DND-41 (cell line): ENCODE data around the gene ACOXL.

Experiments used
- EZH2 ChIP-seq: IDR thresholded peaks from 3 replicates; pipeline ENCODE4 v1.6.1; 2012; ENCODE audit warnings: borderline replicate concordance, low read depth, mild to moderate bottlenecking, moderate library complexity, low read length, inconsistent platforms; ENCODE audit not compliant: severe bottlenecking
- TF ChIP-seq, protein P1 (sequence below): IDR thresholded peaks from 2 replicates; pipeline ENCODE4 v1.5.1; 2012; ENCODE audit warnings: borderline replicate concordance, low read length, moderate library complexity, mild to moderate bottlenecking; ENCODE audit not compliant: poor library complexity, severe bottlenecking; ENCODE audit errors: extremely low read depth

- TF ChIP-seq, protein P1, sequence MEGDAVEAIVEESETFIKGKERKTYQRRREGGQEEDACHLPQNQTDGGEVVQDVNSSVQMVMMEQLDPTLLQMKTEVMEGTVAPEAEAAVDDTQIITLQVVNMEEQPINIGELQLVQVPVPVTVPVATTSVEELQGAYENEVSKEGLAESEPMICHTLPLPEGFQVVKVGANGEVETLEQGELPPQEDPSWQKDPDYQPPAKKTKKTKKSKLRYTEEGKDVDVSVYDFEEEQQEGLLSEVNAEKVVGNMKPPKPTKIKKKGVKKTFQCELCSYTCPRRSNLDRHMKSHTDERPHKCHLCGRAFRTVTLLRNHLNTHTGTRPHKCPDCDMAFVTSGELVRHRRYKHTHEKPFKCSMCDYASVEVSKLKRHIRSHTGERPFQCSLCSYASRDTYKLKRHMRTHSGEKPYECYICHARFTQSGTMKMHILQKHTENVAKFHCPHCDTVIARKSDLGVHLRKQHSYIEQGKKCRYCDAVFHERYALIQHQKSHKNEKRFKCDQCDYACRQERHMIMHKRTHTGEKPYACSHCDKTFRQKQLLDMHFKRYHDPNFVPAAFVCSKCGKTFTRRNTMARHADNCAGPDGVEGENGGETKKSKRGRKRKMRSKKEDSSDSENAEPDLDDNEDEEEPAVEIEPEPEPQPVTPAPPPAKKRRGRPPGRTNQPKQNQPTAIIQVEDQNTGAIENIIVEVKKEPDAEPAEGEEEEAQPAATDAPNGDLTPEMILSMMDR = no peak
- no peak for TF ChIP-seq EZH2
Observed at GRCh38 chr2:110716959-110717645, 15.3 kb upstream of the ACOXL start.
